ENCODE results near the gene PRKCB. TPM values are rescaled to one million over a fixed set of nuclear protein-coding genes. Genes with fewer than 3 reads are reported as not detected.

Gene PRKCB
- total and polyA plus RNA-seq, 2 donors (not counting 1 experiment from before 2014, with no cell fraction given), result 0.01 TPM; not detected in 1

DNA sequence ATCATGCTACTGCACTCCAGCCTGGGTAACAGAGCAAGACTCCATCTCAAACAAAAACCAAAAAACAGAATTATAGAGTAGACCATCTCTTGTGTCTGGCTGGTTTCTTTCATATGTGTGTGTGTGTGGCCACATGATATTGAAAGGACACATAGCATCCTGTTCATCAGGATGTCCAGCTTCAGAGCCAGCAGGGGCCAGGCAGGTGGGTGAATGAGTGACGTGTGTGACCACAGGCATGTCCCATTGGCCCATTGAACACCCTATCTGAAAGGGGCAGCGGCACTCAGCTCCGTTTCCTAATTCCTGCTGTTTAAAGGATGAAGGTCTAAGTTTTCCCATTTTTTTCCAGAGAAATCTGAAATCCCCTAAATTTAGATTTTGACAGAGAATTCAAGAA is 174.2 kb downstream of the PRKCB start:
- Histone ChIP-seq H3K27me3 (ENCODE audit: control insufficient read depth, insufficient read depth, low read length) (no peaks in the 10 kb centered on the region), H3K4me2 (ENCODE audit: extremely low read depth, insufficient read depth, low read length) (no peak overlapping the region), H3K36me3 (ENCODE audit: control insufficient read depth, insufficient read depth, low read length) (no peaks in the 10 kb centered on the region), H3K9me3 (ENCODE audit: control insufficient read depth, insufficient read depth, low read depth, low read length) (no peaks in the 10 kb centered on the region), H2AFZ (ENCODE audit: low read length) (no peak overlapping the region), H3K4me1 (ENCODE audit: control insufficient read depth, extremely low read depth, insufficient read depth, low read length) (no peaks in the 10 kb centered on the region), H3K9ac (ENCODE audit: insufficient read depth, low read length) (no peak overlapping the region), H3K79me2 (ENCODE audit: control insufficient read depth, insufficient read depth, low read length) (no peaks in the 10 kb centered on the region), H3K27ac (ENCODE audit: insufficient read depth, low read length) (no peak overlapping the region), H4K20me1 (ENCODE audit: control insufficient read depth, extremely low read depth, insufficient read depth, low read length) (no peaks in the 10 kb centered on the region), H3K4me3 (replicated peaks in 1 of 4; ENCODE audit: control extremely low read depth in 1 of 4, insufficient read depth in 1 of 4, low read depth in 3 of 4, low read length in 4 of 4) (no peak overlapping the region)
- no peak for DNase-seq (ENCODE audit: low read depth in 2 of 2)
- TF ChIP-seq, protein P1, sequence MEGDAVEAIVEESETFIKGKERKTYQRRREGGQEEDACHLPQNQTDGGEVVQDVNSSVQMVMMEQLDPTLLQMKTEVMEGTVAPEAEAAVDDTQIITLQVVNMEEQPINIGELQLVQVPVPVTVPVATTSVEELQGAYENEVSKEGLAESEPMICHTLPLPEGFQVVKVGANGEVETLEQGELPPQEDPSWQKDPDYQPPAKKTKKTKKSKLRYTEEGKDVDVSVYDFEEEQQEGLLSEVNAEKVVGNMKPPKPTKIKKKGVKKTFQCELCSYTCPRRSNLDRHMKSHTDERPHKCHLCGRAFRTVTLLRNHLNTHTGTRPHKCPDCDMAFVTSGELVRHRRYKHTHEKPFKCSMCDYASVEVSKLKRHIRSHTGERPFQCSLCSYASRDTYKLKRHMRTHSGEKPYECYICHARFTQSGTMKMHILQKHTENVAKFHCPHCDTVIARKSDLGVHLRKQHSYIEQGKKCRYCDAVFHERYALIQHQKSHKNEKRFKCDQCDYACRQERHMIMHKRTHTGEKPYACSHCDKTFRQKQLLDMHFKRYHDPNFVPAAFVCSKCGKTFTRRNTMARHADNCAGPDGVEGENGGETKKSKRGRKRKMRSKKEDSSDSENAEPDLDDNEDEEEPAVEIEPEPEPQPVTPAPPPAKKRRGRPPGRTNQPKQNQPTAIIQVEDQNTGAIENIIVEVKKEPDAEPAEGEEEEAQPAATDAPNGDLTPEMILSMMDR (conservative IDR thresholded peaks at IDR 0.05 in 1 of 2, IDR thresholded peaks at IDR 0.05 in 1 of 2; ENCODE audit: low read depth in 1 of 2, low read length in 2 of 2), result no peak
- no peak for TF ChIP-seq EZH2 (IDR thresholded peaks at IDR 0.05; ENCODE audit: low read length, missing control alignments)

DNA sequence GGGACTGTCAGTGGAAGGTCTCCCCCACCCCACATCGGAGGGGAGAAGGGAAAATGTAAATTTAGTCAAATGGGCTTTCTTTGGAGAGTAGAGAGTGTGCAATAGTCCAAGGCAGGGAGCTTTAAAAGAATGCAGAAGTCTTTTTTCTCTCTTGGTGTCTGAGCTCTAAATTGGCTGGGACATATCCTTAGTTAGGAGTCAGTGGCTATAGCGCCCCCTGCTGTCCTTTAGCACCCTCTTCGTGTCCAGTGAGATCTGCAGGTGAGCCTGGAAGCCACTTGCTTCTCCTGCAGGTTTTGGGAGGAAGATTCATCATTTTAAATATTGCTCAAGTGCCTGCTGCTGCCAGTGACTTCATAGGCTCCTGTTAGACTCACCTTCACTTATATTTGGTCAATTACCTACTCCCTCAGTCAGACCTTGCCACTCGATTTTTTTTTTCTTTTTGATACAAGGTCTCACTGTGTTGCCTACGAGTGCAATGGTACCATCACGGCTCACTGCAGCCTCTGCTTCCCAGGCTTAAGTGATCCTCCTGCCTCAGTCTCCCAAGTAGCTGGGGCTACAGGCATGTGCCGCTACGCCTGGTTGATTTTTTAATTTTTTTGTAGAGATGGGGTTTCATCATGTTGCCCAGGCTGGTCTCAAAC is 174.8 kb downstream of the PRKCB start:
- no peak for TF ChIP-seq EZH2 (IDR thresholded peaks at IDR 0.05; ENCODE audit: low read length, missing control alignments)
- TF ChIP-seq, protein P1 (conservative IDR thresholded peaks at IDR 0.05 in 1 of 2, IDR thresholded peaks at IDR 0.05 in 1 of 2; ENCODE audit: low read depth in 1 of 2, low read length in 2 of 2), result peak; percentile 55 to 84
- no peak overlapping the region for H3K27ac ChIP-seq (ENCODE audit: insufficient read depth, low read length)
- H3K4me3 ChIP-seq (replicated peaks in 1 of 4; ENCODE audit: control extremely low read depth in 1 of 4, insufficient read depth in 1 of 4, low read depth in 3 of 4, low read length in 4 of 4), result no peak overlapping the region
- no peak overlapping the region for H3K4me2 ChIP-seq (ENCODE audit: extremely low read depth, insufficient read depth, low read length)
- H2AFZ ChIP-seq (ENCODE audit: low read length), result no peak overlapping the region
- no peaks in the 10 kb centered on the region for H3K27me3 ChIP-seq (ENCODE audit: control insufficient read depth, insufficient read depth, low read length)
- no peak overlapping the region for H3K9ac ChIP-seq (ENCODE audit: insufficient read depth, low read length)
- no peaks in the 10 kb centered on the region for H3K4me1 ChIP-seq (ENCODE audit: control insufficient read depth, extremely low read depth, insufficient read depth, low read length)
- no peaks in the 10 kb centered on the region for H3K36me3 ChIP-seq (ENCODE audit: control insufficient read depth, insufficient read depth, low read length)
- no peaks in the 10 kb centered on the region for H3K79me2 ChIP-seq (ENCODE audit: control insufficient read depth, insufficient read depth, low read length)
- H4K20me1 ChIP-seq (ENCODE audit: control insufficient read depth, extremely low read depth, insufficient read depth, low read length), result no peaks in the 10 kb centered on the region
- DNase-seq (ENCODE audit: low read depth in 2 of 2), result peak; percentile 46 to 79
- no peaks in the 10 kb centered on the region for H3K9me3 ChIP-seq (ENCODE audit: control insufficient read depth, insufficient read depth, low read depth, low read length)

DNA sequence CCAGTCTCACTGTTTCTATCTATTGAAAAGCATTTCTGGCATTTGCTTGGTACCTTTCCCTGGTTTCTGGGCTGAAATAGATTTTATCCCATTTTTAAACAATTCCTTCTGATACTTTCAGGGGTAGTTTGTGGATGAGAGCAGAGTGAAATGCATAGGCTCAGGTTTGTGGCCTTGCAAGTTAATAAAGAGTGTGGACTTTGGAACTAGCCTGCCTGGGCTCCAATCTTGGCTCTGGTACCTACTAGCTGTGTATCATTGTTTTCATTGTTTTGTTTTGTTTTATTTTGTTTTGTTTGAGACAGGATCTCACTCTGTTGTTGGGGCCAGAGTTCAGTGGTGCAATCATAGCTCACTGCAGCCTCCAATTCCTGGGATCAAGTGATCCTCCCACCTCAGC is 175.5 kb downstream of the PRKCB start:
- Histone ChIP-seq H3K27ac (ENCODE audit: insufficient read depth, low read length) (no peak overlapping the region), H3K27me3 (ENCODE audit: control insufficient read depth, insufficient read depth, low read length) (no peaks in the 10 kb centered on the region), H3K4me2 (ENCODE audit: extremely low read depth, insufficient read depth, low read length) (no peak overlapping the region), H3K4me3 (replicated peaks in 1 of 4; ENCODE audit: control extremely low read depth in 1 of 4, insufficient read depth in 1 of 4, low read depth in 3 of 4, low read length in 4 of 4) (no peak overlapping the region), H4K20me1 (ENCODE audit: control insufficient read depth, extremely low read depth, insufficient read depth, low read length) (no peaks in the 10 kb centered on the region), H3K4me1 (ENCODE audit: control insufficient read depth, extremely low read depth, insufficient read depth, low read length) (no peaks in the 10 kb centered on the region), H3K9me3 (ENCODE audit: control insufficient read depth, insufficient read depth, low read depth, low read length) (no peaks in the 10 kb centered on the region), H3K79me2 (ENCODE audit: control insufficient read depth, insufficient read depth, low read length) (no peaks in the 10 kb centered on the region), H2AFZ (ENCODE audit: low read length) (no peak overlapping the region), H3K9ac (ENCODE audit: insufficient read depth, low read length) (no peak overlapping the region), H3K36me3 (ENCODE audit: control insufficient read depth, insufficient read depth, low read length) (no peaks in the 10 kb centered on the region)
- DNase-seq (ENCODE audit: low read depth in 2 of 2), result no peak
- TF ChIP-seq, protein P1 (conservative IDR thresholded peaks at IDR 0.05 in 1 of 2, IDR thresholded peaks at IDR 0.05 in 1 of 2; ENCODE audit: low read depth in 1 of 2, low read length in 2 of 2), result no peak
- no peak for TF ChIP-seq EZH2 (IDR thresholded peaks at IDR 0.05; ENCODE audit: low read length, missing control alignments)
